Stimulated activated CD4-positive, alpha-beta T cell treated with anti-CD3 and anti-CD28 coated beads, Interleukin-15, amount 100 ng/mL, for 24 hours (primary cell): ENCODE results near the gene PRAMEF17.
A peak's percentile ranks its signal among the peaks of the same experiment; 100 is the strongest.
"Not testable (repeated sequence)": the region's sequence is repeated elsewhere in the genome, so short reads cannot be mapped to it uniquely, and the experiment has no call there.

ENCODE experiments used
- DNase-seq: peaks from one replicate; pipeline ENCODE4 v3.0.0-alpha.2; 2020

Gene PRAMEF17

DNA sequence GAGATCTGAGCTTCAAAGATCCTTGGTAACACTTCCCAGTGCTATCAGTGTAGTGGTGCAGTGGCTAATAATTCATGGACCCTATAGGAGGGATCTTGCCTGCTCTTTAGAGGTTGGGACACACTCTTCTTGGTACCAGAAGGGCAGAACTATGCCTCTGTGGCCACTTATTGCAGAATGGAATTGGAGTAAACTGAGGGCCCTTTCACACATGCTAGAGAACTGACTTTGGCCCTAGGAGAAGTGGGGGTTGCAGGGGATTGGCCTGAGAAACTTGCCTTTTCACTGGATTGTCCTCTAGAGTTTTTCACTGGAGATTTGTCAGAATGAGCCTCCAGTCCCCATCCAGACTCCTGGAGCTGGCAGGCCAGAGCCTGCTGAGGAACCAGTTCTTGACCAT, at the start of gene PRAMEF17:
Gene PRAMEF17 (plus strand): TSS at position 301 of the 400 bp plus-strand sequence. CDS start 26 bp downstream, at position 327.
- DNase-seq, result not testable (repeated sequence)

- DNase-seq, result not testable (repeated sequence)
Measured at GRCh38 chr1:13342496-13342895, 46.9 kb upstream of the PRAMEF17 start.

DNA sequence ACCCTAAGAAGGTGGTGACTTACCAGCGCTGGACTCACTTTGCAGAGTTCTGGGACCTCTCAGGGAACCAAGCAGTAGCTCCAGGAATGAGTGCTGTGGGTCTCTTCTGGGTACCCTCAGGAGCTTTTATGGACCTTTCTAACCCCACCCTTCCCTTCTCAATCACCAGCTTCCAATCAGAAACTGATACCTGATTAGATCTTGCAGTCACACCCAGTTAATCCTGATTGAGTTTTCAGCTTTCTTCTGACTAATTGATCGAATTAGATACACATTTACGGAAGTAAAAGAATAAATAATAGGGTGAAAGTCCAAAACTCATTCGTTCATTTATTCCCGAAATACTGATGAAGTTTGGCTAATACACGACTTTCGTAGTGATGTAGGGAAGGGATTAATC, 42.4 kb upstream of the PRAMEF17 start, which contains the start of gene PRAMEF14:
Gene PRAMEF14 (minus strand): TSS at position 101 of the 400 bp plus-strand sequence. CDS start 1,820 bp downstream, outside the sequence.
- not testable (repeated sequence) for DNase-seq

DNA sequence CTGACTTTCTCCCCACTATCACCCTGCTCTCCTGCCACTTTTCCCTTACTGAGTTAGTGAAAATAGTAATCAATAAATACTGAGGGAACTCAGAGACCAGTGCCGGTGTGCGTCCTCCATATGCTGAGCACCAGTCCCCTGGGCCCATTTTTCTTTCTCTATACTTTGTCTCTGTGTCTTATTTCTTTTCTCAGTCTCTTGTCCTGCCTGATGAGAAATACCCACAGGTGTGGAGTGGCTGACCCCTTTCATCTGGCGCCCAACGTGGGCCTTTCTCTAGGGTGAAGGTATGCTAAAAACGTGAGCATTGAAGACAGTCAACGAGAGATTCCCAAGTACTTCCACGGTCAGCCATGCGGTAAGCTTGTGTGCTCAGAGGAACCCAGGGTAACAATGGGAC, 36.0 kb upstream of the PRAMEF17 start:
- not testable (repeated sequence) for DNase-seq

- not testable (repeated sequence) for DNase-seq
Measured at GRCh38 chr1:13354475-13354874, 35.0 kb upstream of the PRAMEF17 start.

- peak; percentile 28 for DNase-seq
Measured at GRCh38 chr1:13356774-13357173, 32.7 kb upstream of the PRAMEF17 start.

GRCh38 chr1:13362364-13362763, 27.1 kb upstream of the PRAMEF17 start:
- not testable (repeated sequence) for DNase-seq

- DNase-seq, result not testable (repeated sequence)
Measured at GRCh38 chr1:13364928-13365327, 24.5 kb upstream of the PRAMEF17 start.

GRCh38 chr1:13366536-13366935, 22.9 kb upstream of the PRAMEF17 start:
- not testable (repeated sequence) for DNase-seq

GRCh38 chr1:13368544-13368943, 20.9 kb upstream of the PRAMEF17 start:
- peak; percentile 39 for DNase-seq

DNA sequence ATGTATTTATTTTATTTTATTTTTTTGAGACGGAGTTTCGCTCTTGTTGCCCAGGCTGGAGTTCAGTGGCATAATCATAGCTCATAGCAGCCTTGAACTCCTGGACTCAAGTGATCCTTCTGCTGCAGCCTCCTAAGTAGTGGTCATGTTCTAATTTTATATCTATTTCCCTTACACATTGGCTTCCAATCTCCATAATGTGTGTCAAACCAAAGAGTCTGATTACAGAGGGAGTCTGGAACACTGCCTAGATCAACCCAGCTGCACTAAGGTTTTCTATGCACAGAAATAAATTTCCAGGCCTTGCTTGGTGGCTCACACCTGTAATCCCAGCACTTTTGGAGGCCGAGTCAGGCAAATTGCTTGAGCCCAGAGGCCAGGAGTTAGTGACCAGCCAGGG, 10.4 kb upstream of the PRAMEF17 start:
- not testable (repeated sequence) for DNase-seq

GRCh38 chr1:13380380-13380779, 9.1 kb upstream of the PRAMEF17 start:
- DNase-seq, result not testable (repeated sequence)

GRCh38 chr1:13393004-13393403, 3.6 kb downstream of the PRAMEF17 start:
- DNase-seq, result not testable (repeated sequence)

DNA sequence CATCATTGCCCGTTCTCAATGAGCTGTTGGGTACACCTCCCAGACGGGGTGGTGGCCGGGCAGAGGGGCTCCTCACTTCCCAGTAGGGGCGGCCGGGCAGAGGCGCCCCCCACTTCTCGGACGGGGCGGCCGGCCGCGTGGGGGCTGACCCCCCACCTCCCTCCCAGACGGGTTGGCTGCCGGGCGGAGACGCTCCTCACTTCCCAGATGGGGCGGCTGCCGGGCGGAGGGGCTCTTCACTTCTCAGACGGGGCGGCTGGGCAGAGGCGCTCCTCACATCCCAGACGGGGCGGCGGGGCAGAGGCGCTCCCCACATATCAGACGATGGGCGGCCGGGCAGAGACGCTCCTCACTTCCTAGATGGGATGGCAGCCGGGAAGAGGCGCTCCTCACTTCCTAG, 5.3 kb downstream of the PRAMEF17 start:
- not testable (repeated sequence) for DNase-seq

DNA sequence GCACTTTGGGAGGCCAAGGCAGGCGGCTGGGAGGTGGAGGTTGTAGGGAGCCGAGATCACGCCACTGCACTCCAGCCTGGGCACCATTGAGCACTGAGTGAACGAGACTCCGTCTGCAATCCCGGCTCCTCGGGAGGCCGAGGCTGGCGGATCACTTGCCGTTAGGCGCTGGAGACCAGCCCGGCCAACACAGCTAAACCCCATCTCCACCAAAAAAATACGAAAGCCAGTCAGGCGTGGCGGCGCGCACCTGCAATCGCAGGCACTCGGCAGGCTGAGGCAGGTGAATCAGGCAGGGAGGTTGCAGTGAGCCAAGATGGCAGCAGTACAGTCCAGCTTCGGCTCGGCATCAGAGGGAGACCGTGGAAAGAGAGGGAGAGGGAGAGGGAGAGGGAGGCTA, 5.9 kb downstream of the PRAMEF17 start:
- DNase-seq, result not testable (repeated sequence)

DNA sequence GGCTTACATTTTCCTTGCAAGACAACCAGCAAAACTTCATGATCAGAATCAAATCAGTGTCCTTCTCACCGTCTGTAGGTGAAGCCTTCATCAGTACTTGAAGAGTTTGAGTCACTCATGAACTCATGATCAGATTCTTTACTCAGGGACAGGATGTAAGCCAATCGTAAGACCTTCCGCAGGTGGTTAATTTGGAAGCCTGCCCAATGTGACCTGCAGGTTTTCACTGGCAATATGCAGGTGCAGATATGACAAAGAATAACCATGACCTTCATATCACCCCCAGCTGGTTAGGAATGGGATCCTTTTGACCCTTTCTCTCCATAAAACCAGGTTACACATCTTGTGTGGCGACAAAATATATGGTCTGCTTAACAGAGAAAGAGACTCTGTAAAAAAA, 18.4 kb downstream of the PRAMEF17 start:
- DNase-seq, result no peak

GRCh38 chr1:13410150-13410549, 20.7 kb downstream of the PRAMEF17 start, which contains the start of gene PRAMEF20:
Gene PRAMEF20, plus strand, starts transcription at chr1:13410450. Its CDS starts 5,905 bp downstream, at chr1:13416355.
- not testable (repeated sequence) for DNase-seq

GRCh38 chr1:13430495-13430894, 41.1 kb downstream of the PRAMEF17 start:
- DNase-seq, result no peak

DNA sequence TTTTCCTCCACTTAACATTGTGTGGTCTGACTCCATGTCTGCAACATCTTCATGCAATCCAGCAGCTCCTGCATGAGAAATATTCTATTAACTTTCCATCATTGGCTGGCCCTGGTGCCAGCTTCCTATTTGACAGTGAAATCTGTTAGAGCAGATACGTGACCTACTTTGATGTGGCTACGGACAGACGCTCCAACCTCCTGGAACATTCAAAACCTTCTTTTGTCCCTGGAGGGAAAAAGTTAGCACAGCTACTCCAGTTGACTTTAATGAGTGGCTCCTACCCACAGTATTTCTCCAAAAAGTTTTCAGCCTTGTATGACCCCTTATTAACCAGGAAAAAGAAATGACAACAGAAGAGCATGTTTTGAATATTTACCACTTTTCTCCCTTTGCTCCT, 42.8 kb downstream of the PRAMEF17 start:
- no peak for DNase-seq

GRCh38 chr1:13433694-13434358, 44.4 kb downstream of the PRAMEF17 start:
- not testable (repeated sequence) for DNase-seq

DNA sequence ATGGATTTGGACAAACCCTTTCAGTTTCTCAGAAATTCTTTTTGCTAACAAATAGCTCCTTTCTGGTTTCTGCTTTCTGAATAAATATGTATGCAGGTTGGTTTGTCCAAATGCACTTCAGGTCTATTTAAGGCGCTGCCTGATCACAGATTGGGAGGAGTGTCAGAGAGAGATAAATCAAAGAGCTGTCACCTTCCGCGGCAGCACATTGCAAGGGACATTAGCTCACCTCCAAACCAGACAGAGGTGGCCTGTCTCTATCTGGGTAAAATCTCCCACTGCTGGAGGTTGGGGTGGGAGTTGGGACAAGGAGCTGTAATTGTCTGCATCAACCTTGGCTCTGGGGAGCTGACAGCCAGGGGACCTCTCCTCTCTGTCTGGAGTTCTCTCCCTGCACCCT, 46.0 kb downstream of the PRAMEF17 start:
- no peak for DNase-seq

GRCh38 chr1:13439104-13439783, 49.8 kb downstream of the PRAMEF17 start:
- DNase-seq, result not testable (repeated sequence)
